Stimulated activated naive CD8-positive, alpha-beta T cell treated with anti-CD3 and anti-CD28 coated beads, Interleukin-15, Interleukin-2, amounts not matched to agents 100 U/mL and 50 U/mL, for 24 hours (primary cell): ENCODE results near the gene P3H3.

Experiments
- ATAC-seq: fragments of 150-1000 bp; cut with Tn5 transposase; one replicate; pipeline ENCODE4 v1.10.0; 2021
- DNase-seq: peaks from one replicate; pipeline ENCODE4 v3.0.0; 2021

P3H3 gene

GRCh38 chr12:6799147-6799546 lies 29.1 kb upstream of the P3H3 start:
- ATAC-seq (no peak), DNase-seq (no peak)

- DNase-seq (no peak), ATAC-seq (no peak)
Observed at GRCh38 chr12:6807170-6807569, 21.0 kb upstream of the P3H3 start.

DNA sequence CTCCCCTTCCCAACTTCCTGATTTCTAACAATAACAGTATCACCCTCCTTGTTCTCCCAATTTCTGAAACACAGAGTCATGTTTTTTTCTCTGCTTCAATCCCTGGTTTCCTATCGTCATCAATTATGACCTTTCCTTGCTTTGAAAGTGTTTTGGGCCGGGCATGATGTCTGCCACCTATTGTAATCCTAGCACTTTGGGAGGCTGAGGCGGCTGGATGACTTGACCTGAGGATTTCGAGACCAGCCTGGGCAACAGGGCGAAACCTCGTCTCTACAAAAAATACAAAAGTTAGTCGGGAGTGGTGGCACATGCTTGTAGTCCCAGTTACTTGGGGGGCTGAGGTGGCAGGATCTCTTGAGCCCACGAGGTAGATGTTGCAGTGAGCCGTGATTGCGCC lies 19.2 kb upstream of the P3H3 start:
- no peak for DNase-seq
- ATAC-seq: no peak

- no peak for ATAC-seq
- DNase-seq: no peak
Observed at GRCh38 chr12:6810758-6811157, 17.4 kb upstream of the P3H3 start.

GRCh38 chr12:6813363-6813762 lies 14.8 kb upstream of the P3H3 start:
- ATAC-seq (no peak), DNase-seq (no peak)

GRCh38 chr12:6816598-6816997 lies 11.6 kb upstream of the P3H3 start:
- no peak for DNase-seq
- no peak for ATAC-seq

GRCh38 chr12:6817098-6817497 lies 11.1 kb upstream of the P3H3 start:
- DNase-seq (no peak), ATAC-seq (no peak)

DNA sequence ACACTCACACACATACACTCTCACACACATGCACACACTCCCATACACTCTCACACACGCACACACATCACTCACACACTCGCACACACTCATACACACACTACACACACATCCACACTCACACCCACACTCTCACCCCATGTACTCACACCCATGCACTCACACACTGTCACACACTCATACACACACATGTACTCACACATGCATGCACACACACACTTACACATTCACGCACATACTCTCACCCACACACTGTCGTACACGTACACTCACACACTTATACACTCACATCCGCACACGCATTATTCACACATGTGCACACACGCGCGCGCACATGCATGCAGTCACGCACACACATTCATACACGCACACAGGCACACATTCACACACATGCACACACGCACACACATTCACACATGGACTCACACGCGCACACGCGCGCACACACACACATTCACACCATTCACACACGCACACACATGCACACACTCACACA lies 10.5 kb upstream of the P3H3 start:
- ATAC-seq (no peak), DNase-seq (no peak)

DNA sequence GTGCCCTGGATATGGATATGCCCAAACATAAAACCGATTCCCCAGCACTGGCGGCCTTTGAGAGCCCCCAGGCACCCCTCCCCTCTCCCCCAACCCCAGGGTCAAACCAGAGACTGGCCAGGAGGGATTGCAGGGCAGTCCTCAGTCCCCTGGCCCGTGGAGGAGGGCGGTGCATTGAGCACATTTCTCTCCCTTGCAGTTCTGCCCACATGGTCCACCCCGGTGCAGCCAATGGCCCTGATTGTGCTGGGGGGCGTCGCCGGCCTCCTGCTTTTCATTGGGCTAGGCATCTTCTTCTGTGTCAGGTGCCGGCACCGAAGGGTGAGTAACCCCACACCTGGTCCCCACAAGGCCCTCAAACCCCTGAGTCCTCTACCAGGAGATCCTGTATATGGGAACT lies 10.0 kb upstream of the P3H3 start:
- ATAC-seq (no peak), DNase-seq (no peak)

GRCh38 chr12:6818645-6819044 lies 9.6 kb upstream of the P3H3 start:
- no peak for DNase-seq

DNA sequence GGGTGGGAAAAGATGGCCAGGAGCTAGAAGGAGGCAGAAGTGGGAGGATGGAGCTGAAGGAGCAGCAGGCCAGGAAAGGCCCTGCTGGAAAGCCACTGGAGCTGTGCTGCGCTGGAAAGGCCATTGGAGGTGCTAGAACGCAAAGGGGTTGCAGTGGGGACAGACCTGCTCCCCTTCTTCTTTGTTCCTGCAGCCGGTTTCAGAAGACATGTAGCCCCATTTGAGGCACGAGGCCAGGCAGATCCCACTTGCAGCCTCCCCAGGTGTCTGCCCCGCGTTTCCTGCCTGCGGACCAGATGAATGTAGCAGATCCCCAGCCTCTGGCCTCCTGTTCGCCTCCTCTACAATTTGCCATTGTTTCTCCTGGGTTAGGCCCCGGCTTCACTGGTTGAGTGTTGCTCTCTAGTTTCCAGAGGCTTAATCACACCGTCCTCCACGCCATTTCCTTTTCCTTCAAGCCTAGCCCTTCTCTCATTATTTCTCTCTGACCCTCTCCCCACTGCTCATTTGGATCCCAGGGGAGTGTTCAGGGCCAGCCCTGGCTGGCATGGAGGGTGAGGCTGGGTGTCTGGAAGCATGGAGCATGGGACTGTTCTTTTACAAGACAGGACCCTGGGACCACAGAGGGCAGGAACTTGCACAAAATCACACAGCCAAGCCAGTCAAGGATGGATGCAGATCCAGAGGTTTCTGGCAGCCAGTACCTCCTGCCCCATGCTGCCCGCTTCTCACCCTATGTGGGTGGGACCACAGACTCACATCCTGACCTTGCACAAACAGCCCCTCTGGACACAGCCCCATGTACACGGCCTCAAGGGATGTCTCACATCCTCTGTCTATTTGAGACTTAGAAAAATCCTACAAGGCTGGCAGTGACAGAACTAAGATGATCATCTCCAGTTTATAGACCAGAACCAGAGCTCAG lies 8.8 kb upstream of the P3H3 start:
- no peak for ATAC-seq
- DNase-seq: no peak

More at GRCh38 chr12:6818645-6819044, 9.6 kb upstream of the P3H3 start:
- ATAC-seq: no peak

DNA sequence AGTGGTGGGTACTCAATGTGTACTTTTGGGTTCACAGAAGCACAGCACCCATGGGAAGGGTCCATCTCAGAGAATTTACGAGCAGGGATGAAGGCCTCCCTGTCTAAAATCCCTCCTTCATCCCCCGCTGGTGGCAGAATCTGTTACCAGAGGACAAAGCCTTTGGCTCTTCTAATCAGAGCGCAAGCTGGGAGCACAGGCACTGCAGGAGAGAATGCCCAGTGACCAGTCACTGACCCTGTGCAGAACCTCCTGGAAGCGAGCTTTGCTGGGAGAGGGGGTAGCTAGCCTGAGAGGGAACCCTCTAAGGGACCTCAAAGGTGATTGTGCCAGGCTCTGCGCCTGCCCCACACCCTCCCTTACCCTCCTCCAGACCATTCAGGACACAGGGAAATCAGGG lies 8.0 kb upstream of the P3H3 start:
- DNase-seq: no peak

GRCh38 chr12:6821591-6822425 lies 6.4 kb upstream of the P3H3 start, which contains the start of gene GPR162:
TSS of gene GPR162 (plus strand) at chr12:6821821. CDS start at chr12:6823899, 2,078 bp downstream.
- ATAC-seq (no peak), DNase-seq (no peak)

More for the DNA sequence above, 8.0 kb upstream of the P3H3 start:
- no peak for ATAC-seq

DNA sequence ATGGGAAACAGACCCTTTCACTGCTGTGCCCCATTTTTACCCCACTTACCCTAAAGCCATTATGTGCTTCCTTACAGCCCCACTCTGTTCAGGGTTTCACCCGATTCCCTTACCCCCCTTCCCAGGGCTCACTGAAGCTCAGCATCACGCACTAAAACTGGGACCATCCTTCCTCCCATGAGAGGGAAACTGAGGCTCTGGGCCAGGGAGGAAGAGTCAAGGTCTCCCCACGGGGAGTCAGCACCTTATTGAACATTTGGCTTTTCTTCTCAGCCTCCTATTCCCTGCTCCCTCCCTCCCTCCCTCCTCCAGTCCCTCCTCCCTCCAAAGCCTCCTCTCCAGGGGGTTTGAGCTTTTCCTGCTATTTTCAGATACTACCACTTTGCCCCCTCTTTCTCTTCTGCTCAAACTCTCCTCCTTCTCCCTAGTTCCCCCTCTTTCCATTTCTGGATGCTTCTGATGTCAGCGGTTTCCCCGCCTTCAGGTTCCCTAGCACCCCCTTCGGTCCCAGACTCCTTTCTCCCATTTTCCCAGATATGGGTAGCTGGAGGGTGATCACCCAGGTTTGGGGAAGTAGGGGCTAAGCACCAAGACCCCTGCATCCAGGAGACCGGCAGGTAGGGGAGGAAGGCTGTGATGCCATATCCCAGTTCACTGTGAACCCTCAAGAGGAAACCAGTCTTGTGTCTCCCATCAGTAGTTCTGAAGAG lies 5.6 kb upstream of the P3H3 start:
- DNase-seq (no peak), ATAC-seq (no peak)

DNA sequence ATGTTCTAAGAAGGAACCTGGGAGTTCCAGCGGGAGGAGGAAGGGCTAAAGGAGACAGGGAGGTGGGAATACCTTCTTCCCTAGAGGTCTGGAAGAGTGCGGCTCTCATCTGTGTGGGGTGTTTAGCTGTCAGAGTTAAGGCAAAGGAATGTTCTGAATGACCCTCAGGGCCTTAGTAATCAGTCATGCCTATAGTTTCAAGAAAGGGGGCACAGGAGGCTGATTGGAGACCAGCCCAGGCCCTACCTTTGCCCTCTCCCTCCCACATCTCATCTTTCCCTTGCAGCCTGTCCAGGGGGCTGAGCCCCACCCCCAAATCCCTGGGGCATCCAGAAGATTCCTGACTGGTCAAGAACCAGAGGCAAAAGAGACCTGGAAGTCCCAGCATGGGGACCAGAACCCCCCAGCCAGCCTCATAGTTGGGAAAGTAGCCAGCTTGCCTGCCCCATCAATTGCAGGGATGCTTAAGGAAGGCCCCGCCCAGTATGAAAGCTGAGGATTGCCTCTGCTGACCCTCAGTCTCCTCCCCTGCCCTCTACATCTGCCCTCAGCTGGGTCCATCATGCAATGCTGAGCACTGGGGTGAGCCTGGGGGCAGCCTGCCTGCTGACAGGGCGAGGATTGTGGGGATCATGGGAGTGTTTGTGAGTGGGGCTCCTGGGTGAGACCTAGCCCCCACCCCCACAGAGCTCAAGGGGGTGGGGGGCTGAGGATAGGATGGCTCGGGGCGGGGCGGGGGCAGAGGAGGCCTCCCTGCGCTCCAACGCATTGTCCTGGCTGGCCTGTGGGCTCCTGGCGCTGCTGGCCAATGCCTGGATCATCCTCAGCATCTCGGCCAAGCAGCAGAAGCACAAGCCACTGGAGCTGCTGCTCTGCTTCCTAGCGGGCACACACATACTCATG lies 4.8 kb upstream of the P3H3 start:
- DNase-seq: no peak
- no peak for ATAC-seq

DNA sequence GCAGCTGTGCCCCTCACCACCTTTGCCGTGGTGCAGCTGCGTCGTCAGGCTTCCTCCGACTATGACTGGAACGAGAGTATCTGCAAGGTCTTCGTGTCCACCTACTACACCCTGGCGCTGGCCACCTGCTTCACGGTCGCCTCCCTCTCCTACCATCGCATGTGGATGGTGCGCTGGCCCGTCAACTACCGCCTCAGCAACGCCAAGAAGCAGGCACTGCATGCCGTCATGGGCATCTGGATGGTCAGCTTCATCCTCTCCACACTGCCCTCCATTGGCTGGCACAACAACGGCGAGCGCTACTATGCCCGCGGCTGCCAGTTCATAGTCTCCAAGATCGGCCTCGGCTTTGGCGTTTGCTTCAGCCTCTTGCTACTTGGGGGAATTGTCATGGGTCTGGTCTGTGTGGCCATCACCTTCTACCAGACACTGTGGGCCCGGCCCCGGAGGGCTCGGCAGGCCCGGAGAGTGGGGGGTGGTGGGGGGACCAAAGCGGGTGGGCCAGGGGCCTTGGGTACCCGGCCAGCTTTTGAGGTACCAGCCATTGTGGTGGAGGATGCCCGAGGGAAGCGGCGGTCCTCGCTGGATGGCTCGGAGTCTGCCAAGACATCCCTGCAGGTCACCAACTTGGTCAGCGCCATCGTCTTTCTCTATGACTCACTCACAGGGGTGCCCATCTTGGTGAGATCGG lies 4.0 kb upstream of the P3H3 start:
- DNase-seq (no peak), ATAC-seq (no peak)

DNA sequence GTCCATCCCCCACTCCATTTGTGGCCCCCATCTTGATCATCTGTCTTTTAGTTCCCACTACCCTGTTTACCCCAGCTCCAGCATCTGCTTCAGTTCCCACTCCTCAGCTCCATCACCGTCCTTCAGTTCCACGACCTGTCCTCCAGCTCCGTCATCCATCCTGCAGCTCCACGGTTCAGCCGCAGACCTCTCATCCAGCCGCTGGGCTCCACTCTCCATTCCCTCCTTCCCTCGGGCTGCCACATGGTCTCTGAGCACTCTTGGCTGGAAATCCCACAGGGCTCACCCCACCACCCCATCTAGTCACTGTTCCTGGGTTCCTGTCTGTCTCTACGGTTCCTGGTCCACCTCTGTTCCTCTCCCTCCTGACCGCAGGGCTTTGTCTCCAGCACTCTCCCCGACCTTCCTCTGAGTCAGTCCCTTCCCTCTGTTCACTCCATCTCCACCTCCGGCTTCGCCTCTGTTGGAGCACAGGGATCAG lies 3.3 kb upstream of the P3H3 start:
- ATAC-seq: no peak

DNA sequence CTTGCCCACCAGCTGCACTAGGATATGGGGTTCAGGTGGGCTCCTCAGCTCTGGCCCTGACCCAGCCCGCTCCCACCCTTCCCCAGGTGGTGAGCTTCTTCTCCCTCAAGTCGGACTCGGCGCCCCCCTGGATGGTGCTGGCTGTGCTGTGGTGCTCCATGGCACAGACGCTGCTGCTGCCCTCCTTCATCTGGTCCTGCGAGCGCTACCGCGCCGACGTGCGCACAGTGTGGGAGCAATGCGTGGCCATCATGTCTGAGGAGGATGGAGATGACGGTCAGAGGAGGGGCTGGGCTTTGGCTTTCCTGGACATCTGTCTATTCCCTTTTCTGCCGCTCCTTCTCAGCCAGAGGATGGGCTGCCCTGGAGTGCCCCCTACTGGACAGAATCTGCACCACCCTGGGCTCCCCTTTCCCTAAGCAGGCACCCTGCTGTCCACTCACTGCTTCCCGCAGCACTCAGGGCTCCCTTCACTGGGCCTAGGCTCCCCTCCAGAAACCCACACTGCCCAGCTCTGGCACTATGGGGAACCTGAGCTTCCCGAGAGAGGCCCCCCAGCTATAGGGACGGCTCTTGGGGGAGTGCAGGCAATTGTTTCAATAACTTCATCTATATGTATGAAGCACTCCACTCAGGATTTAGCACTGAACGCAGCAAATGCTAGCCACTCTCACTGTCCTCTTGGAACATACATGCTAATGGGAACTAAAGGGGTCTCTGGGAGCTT lies 2.6 kb upstream of the P3H3 start:
- DNase-seq (peak; percentile 90), ATAC-seq (peak; percentile 78)

More for the DNA sequence above, 3.3 kb upstream of the P3H3 start:
- DNase-seq: no peak

GRCh38 chr12:6826125-6826733 lies 2.0 kb upstream of the P3H3 start:
- ATAC-seq (no peak), DNase-seq (no peak)
